ENCODE data around the gene COPS3. TPM values are rescaled to one million over a fixed set of nuclear protein-coding genes. Genes with fewer than 3 reads are reported as not detected.
"Not testable (repeated sequence)": the region's sequence is repeated elsewhere in the genome, so short reads cannot be mapped to it uniquely, and the experiment has no call there.

COPS3 gene
- total and polyA plus RNA-seq, 5 donors = 52.0 to 65.7 (median 52.5) TPM

DNA sequence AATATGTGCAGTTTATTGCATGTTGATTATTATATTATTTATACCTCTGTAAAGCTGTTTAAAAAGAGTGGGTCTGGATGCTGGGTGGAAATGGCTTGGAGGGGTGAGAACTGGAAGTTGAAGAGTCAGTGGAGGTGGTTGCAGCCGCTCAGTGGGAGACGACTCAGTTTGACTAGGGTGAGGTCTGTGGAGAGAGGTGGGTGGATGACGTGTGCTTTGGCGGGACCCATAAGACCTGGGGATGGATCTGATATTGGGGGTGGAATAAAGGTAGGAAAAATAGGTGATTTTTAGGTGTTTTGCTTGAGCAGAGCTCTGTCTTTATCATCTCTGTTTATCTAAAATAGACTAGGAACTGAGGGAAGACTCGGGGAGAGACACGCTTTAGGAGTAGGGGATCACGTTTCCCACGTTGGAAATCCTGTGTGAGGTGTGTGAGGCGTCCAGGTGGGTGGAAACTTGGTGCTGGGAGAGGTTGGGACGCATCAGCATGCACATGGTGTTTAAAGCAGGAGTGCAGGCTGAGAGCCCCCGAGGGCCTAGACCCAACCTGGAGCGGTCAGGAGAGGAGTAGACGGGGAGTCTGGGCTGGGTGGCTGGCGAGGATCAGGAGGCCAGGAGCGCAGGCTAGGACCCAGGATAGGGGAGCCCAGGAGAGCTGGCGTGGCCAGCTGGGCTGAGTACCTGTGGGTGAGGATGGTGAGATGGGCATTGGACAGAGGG, 39.3 kb upstream of the COPS3 start:
- Histone ChIP-seq H3K9me3 (ENCODE audit: control insufficient read depth, low read length) (no peaks in the 10 kb centered on the region), H3K27me3 (ENCODE audit: control insufficient read depth, insufficient read depth) (no peaks in the 10 kb centered on the region), H3K27ac (ENCODE audit: low read length) (no peak overlapping the region), H3K4me3 (ENCODE audit: low read length) (no peak overlapping the region), H3K4me1 (ENCODE audit: control insufficient read depth, insufficient read depth, low read length) (no peaks in the 10 kb centered on the region)
- intact Hi-C loops (cut with DNase I) = no loop called here
- WGBS = 92% methylated on average over 16 of the region's 16 CpGs
- no peak for ATAC-seq
- peak in 1 of 3 donors; percentile 39 for DNase-seq

DNA sequence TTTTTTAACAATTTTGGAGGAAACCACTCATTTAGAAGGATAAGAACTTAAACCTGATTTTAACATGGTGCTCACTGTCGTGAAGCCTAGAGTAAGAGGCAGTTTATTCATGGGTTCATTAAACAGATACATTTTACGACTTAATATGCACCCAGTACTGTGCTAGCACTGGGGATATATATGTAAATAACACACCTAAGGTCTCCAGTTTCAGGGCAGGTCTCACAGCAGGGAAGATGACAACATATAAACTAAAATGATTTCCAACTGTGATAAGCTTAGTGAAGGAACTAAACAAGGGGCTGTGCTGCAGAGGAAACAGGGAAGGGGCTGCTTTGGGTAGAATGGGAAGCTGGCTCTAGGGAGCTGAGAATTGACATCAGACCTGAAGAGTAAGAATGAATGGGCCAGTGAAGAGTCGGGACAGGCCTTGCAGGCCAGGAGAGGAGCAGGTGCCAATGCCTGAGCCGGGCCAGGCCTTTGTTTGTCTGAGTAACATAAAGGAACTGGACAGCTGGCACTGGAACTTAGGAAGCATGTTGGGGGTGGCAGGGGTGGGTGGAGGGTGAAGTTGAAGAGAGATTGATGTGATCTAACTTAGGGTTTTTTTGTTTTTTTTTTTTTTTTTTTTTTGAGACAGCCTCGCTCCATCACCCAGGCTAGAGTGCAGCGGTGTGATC, 34.2 kb upstream of the COPS3 start:
- H3K9me3 ChIP-seq (ENCODE audit: control insufficient read depth, low read length) = no peaks in the 10 kb centered on the region
- 78% methylated on average over 6 of the region's 6 CpGs for WGBS
- DNase-seq (no peak), ATAC-seq (no peak)
- intact Hi-C loops (cut with DNase I) = no loop called here
- no peak overlapping the region for H3K27ac ChIP-seq (ENCODE audit: low read length)
- no peak overlapping the region for H3K4me3 ChIP-seq (ENCODE audit: low read length)
- H3K4me1 ChIP-seq (ENCODE audit: control insufficient read depth, insufficient read depth, low read length) = no peaks in the 10 kb centered on the region
- H3K27me3 ChIP-seq (ENCODE audit: control insufficient read depth, insufficient read depth) = no peaks in the 10 kb centered on the region

DNA sequence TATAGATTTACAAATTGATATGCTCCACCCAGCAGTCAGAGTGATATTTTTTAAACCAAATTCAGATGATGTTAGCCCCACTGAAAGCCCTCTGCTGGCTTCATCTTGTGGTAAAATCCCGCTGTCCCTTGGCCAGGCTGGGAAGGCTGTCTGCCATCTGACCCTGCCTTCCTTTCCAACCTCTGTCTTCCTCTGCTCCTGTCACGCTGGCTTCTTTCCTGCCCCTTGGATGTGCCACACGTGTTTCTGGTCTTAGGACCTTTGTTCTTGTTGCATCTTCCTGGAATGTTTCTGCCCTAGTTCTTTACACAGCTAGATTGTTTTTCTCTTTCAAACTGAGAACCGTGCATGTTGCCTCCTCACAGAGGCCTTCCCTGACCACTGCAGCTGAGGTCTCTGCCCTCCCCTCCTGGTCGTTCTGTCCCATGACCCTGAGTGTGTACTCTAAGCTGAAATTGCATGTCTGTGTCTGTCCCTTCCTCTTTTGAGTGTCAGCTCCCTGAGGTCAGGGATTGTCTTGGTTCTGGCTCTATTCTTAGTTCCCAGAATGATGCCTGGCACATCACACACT, 33.5 kb upstream of the COPS3 start:
- 64% methylated on average over 5 of the region's 5 CpGs for WGBS
- no peak overlapping the region for H3K27ac ChIP-seq (ENCODE audit: low read length)
- intact Hi-C loops (cut with DNase I) = loop anchor here in 1 of 4 donors (5.0 kb wide), 1 partner anchor 312 kb away; no protein-coding TSS in a partner anchor
- ATAC-seq (no peak), DNase-seq (no peak)
- H3K27me3 ChIP-seq (ENCODE audit: control insufficient read depth, insufficient read depth) = no peaks in the 10 kb centered on the region
- H3K9me3 ChIP-seq (ENCODE audit: control insufficient read depth, low read length) = no peaks in the 10 kb centered on the region
- H3K4me1 ChIP-seq (ENCODE audit: control insufficient read depth, insufficient read depth, low read length) = no peaks in the 10 kb centered on the region
- H3K4me3 ChIP-seq (ENCODE audit: low read length) = no peak overlapping the region

DNA sequence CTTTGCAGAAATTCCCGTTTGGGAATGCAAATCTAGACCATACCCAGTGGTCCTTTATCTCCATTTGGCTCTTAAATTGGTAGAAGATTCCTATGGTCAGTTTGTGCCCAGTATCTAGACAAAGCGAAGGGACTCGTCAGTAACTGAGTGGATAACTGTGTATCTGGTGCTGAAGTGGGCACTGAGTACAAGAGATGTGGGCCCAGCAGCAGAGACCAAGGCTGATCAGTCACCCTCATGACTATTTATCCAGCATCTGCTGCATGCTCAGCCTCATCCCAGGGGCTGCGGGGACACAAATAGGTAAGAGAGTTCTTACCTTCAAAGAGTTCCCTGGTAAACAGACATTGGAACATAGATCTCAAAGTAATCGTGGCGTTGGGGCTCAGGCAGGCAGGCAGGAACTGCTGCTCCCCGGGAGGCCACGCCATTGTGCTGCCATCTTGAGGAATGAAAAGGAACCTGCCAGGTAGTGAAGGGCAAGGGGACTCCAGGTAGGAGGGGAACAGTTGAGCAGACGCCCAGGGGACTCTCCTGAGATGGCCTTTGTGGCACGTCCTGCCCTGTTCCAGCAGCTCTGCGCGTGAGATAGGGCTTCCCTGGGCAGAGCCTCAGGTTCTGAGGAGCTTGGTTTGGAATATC, 32.4 kb upstream of the COPS3 start:
- no peak overlapping the region for H3K4me3 ChIP-seq (ENCODE audit: low read length)
- intact Hi-C loops (cut with DNase I) = loop anchor here in 1 of 4 donors (5.0 kb wide), 1 partner anchor 311 kb away; no protein-coding TSS in a partner anchor
- ATAC-seq (peak; percentile 57 to 61), DNase-seq (peak in 2 of 3 donors; percentile 25 to 54)
- no peak overlapping the region for H3K27ac ChIP-seq (ENCODE audit: low read length)
- no peaks in the 10 kb centered on the region for H3K27me3 ChIP-seq (ENCODE audit: control insufficient read depth, insufficient read depth)
- WGBS = 58% methylated on average over 12 of the region's 12 CpGs
- H3K9me3 ChIP-seq (ENCODE audit: control insufficient read depth, low read length) = no peaks in the 10 kb centered on the region
- no peaks in the 10 kb centered on the region for H3K4me1 ChIP-seq (ENCODE audit: control insufficient read depth, insufficient read depth, low read length)

DNA sequence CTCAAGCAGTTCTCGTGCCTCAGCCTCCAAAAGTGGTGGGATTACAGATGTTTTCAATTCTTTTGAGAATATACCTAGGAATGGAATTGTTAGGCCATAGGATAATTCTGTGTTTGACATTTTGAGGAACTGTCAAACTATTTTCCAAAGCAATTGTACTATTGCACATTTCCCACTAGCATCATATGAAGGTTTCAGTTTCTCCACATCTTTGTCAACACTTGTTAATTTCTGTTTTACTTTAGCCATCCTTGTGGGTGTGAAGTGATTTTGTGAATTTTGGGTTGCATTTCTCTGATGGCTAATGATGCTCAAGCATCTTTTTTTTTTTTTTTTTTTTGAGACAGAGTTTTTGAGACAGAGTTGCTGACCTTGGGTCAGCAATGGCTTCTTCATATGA, 28.3 kb upstream of the COPS3 start:
- no peak overlapping the region for H3K4me3 ChIP-seq (ENCODE audit: low read length)
- H3K27me3 ChIP-seq (ENCODE audit: control insufficient read depth, insufficient read depth) = no peaks in the 10 kb centered on the region
- ATAC-seq (no peak), DNase-seq (no peak)
- no peaks in the 10 kb centered on the region for H3K9me3 ChIP-seq (ENCODE audit: control insufficient read depth, low read length)
- no peaks in the 10 kb centered on the region for H3K4me1 ChIP-seq (ENCODE audit: control insufficient read depth, insufficient read depth, low read length)
- intact Hi-C loops (cut with DNase I) = no loop called here
- H3K27ac ChIP-seq (ENCODE audit: low read length) = no peak overlapping the region
- WGBS = 97% methylated on average over 1 of the region's 1 CpG

DNA sequence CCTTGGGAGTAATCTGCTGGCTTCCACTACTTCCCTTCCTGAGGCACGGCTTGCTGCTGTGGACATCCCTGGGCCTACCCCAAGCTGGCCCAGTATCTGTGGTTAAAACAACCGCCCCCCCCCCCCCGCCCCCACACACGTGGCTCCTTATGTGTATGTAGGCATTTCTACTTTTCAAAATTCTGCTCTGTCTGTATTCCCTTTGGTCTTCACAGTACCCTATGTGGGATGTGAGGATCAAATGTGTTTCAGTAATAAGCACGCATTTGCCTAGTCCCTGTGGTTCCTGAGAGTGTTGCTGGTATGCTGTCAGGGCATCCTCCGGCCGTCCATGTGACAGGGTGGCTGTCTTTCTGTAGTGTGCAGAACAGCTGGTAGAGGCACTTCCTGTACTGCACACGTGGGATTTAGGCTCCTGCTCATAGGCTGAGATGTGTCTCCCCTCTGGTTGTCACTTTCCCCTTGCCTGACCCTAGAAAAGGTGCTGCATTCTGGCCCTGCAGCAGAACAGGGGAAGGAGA, 24.3 kb upstream of the COPS3 start:
- no peaks in the 10 kb centered on the region for H3K4me1 ChIP-seq (ENCODE audit: control insufficient read depth, insufficient read depth, low read length)
- no peak overlapping the region for H3K4me3 ChIP-seq (ENCODE audit: low read length)
- DNase-seq (no peak), ATAC-seq (no peak)
- 37% methylated on average over 8 of the region's 8 CpGs for WGBS
- intact Hi-C loops (cut with DNase I) = no loop called here
- H3K27ac ChIP-seq (ENCODE audit: low read length) = no peak overlapping the region
- H3K27me3 ChIP-seq (ENCODE audit: control insufficient read depth, insufficient read depth) = no peaks in the 10 kb centered on the region
- H3K9me3 ChIP-seq (ENCODE audit: control insufficient read depth, low read length) = no peaks in the 10 kb centered on the region

DNA sequence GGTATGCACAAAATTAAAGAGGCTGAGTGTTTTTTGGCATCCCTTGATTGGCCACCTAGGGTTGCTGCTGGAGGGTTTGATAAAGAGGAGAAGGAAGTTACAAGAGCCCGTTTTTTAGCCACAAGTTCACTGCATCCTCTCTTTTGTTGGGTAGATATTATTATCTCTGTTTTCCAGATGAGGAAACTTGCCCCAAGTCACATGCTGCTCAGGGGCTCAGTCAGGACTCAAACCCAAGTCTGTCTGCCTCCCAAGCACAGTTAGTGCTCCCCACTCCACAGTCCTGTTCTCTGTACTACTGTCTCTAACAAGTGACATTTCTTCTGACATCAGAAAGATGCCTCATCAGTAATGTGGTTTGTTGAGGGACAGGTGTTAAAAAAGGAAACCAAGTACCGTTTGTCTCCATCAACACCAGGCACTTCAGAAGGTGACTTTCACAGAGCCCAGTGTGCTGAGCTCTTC, 23.5 kb upstream of the COPS3 start:
- H3K27ac ChIP-seq (ENCODE audit: low read length) = no peak overlapping the region
- 61% methylated on average over 2 of the region's 2 CpGs for WGBS

DNA sequence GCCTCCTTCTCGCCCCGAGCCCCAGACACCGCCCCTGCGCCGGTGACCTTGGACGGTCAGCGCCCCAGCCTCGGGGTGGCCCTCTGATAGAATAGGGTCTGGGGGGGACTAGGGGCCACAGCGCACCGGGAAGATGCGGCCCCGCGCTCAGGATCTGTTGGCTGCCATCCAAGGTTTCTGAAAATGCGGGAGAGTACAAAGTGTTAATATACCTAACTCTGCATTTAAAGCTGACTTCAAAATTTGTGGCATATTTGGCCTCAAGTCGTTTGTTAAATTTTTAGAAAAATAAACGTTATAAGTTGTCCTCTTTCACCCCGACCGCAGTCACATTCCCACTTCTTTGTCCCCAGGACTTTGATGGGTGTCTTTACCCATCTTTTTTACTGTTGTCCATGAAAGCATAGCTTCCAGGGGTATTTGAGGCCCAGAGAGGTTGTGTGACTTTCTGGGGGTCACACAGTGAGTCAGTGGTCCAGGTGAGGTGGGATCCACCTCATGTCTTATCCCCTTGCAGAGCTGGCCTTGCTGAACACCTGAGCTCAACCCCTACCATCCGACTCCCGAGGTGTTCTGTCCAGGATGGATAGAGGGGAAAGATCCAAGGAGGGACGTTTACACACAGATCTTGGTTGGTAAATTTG, 22.9 kb upstream of the COPS3 start:
- no peak overlapping the region for H3K27ac ChIP-seq (ENCODE audit: low read length)
- H3K4me3 ChIP-seq (ENCODE audit: low read length) = peak overlapping the region; percentile 74
- no peaks in the 10 kb centered on the region for H3K4me1 ChIP-seq (ENCODE audit: control insufficient read depth, insufficient read depth, low read length)
- DNase-seq (no peak), ATAC-seq (no peak)
- no peaks in the 10 kb centered on the region for H3K9me3 ChIP-seq (ENCODE audit: control insufficient read depth, low read length)
- H3K27me3 ChIP-seq (ENCODE audit: control insufficient read depth, insufficient read depth) = no peaks in the 10 kb centered on the region
- whole genome bisulfite sequencing = 18% methylated on average over 21 of the region's 21 CpGs
- intact Hi-C loops (cut with DNase I) = no loop called here

More for the DNA sequence above, 23.5 kb upstream of the COPS3 start:
- DNase-seq (no peak), ATAC-seq (no peak)
- no peaks in the 10 kb centered on the region for H3K4me1 ChIP-seq (ENCODE audit: control insufficient read depth, insufficient read depth, low read length)
- intact Hi-C loops (cut with DNase I) = no loop called here
- H3K9me3 ChIP-seq (ENCODE audit: control insufficient read depth, low read length) = no peaks in the 10 kb centered on the region
- no peak overlapping the region for H3K4me3 ChIP-seq (ENCODE audit: low read length)
- H3K27me3 ChIP-seq (ENCODE audit: control insufficient read depth, insufficient read depth) = no peaks in the 10 kb centered on the region

DNA sequence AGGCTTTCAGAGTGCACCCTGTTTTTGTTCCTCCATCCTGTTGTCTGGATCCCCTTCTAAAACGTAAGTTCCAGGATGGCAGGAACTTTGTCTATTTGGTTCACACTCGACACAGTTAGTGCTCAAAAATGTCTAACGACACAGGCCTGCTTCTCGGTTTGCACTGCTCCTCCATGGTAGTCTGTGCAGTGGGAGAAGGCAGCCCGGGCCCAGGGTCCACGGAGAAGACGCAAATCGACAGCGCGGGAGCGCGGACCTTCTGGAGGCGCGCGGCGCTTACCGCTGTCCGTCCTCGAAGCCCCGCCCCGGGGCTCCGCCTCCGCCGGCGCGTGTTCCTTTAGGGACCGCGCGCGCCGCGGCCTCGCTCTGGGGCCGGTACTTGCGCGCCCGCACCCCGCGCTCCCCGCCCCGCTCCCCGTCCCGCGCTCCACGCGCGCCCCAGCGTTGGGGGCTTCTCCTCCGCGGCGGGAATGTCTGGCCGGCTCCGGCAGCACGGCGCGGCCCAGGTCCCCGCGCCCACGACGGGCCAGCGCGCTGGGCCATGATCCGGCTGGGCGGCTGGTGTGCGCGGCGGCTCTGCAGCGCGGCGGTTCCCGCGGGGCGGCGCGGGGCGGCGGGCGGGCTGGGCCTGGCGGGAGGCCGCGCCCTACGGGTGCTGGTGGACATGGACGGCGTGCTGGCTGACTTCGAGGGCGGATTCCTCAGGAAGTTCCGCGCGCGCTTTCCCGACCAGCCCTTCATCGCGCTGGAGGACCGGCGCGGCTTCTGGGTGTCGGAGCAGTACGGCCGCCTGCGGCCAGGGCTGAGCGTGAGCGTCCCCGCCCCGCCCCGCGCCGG, 22.2 kb upstream of the COPS3 start, which contains the start of gene NT5M:
Gene NT5M, plus strand, starts transcription at position 364 of the 837 bp plus-strand sequence. Its CDS starts 178 bp downstream, at position 542.
- ATAC-seq (peak; percentile 87 to 92), DNase-seq (peak; percentile 80 to 95 (median 90))
- intact Hi-C loops (cut with DNase I) = no loop called here
- Histone ChIP-seq H3K9me3 (ENCODE audit: control insufficient read depth, low read length) (no peaks in the 10 kb centered on the region), H3K4me3 (ENCODE audit: low read length) (peak within 1 kb of the TSS; percentile 74), H3K27ac (ENCODE audit: low read length) (peak within 1 kb of the TSS; percentile 13), H3K4me1 (ENCODE audit: control insufficient read depth, insufficient read depth, low read length) (no peaks in the 10 kb centered on the region), H3K27me3 (ENCODE audit: control insufficient read depth, insufficient read depth) (no peaks in the 10 kb centered on the region)
- under 1% methylated on average over 107 of the region's 107 CpGs for WGBS

DNA sequence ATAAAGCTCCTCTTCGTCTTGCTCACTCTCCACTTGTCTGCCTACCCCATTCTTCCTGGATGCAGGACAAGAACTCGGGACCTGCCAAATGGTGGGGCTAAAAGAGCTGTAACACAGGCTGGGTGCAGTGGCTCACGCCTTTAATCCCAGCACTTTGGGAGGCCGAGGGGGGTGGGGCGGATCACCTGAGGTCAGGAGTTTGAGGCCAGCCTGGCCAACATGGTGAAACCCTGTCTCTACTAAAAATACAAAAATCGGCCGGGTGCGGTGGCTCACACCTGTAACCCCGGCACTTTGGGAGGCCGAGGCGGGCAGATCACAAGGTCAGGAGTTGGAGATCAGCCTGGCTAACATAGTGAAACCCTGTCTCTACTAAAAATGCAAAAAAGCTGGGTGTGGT, 20.6 kb upstream of the COPS3 start:
- DNase-seq; H3K4me3 ChIP-seq (ENCODE audit: low read length); ATAC-seq; H3K9me3 ChIP-seq (ENCODE audit: control insufficient read depth, low read length); H3K27me3 ChIP-seq (ENCODE audit: control insufficient read depth, insufficient read depth); H3K4me1 ChIP-seq (ENCODE audit: control insufficient read depth, insufficient read depth, low read length); H3K27ac ChIP-seq (ENCODE audit: low read length); intact Hi-C loops (cut with DNase I): not testable (repeated sequence)
- 96% methylated on average over 11 of the region's 11 CpGs for WGBS

Measured in right cardiac atrium (tissue), 5 donors.